Left lung (tissue), 10 donors: Measurements from ENCODE around the gene KSR1. TPM values are rescaled to one million over a fixed set of nuclear protein-coding genes. Genes with fewer than 3 reads are reported as not detected.
A peak's percentile ranks its signal among the peaks of the same experiment; 100 is the strongest.

Source experiments
- ATAC-seq: fragments of 200-7000 bp; cut with Tn5 transposase; one replicate; pipeline ENCODE4 v1.9.1; 2020; ENCODE audit warnings: moderate library complexity
- DNase-seq, 4 donors: peaks; one replicate each; pipeline ENCODE4 v3.0.0-alpha.2; 2013 to 2020
- H3K27ac ChIP-seq, 2 donors: fragments of 200-600 bp; sonication (generic) in 1 of 2; one replicate each; pipeline versions ENCODE4 v1.5.0 to v1.8.0; 2020 to 2021
- H3K27me3 ChIP-seq, 2 donors: fragments of 200-600 bp; sonication (generic) in 1 of 2; one replicate each; pipeline versions ENCODE4 v1.5.0 to v1.8.0; 2020 to 2021
- H3K36me3 ChIP-seq, 2 donors: fragments of 200-600 bp; sonication (generic) in 1 of 2; one replicate each; pipeline versions ENCODE4 v1.5.0 to v1.8.0; 2020 to 2021
- H3K4me1 ChIP-seq, 2 donors: fragments of 200-600 bp; one replicate each; pipeline ENCODE4 v1.8.0; 2021
- H3K4me3 ChIP-seq, 2 donors: fragments of 200-600 bp; sonication (generic) in 1 of 2; one replicate each; pipeline versions ENCODE4 v1.5.0 to v1.8.0; 2020 to 2021; ENCODE audit warnings: mild to moderate bottlenecking in 1 of 2
- H3K9me3 ChIP-seq, 2 donors: fragments of 200-600 bp; sonication (generic) in 1 of 2; one replicate each; pipeline versions ENCODE4 v1.5.0 to v1.8.0; 2020 to 2021
- intact Hi-C, 2 donors: fragments of 100-400 bp; cut with DNase I; formaldehyde crosslinking; loops; one replicate each; pipeline versions ENCODE4 v1.11.2 to v1.14.2; 2022
- polyA plus RNA-seq, 6 donors: library from polyadenylated mRNA; unstranded; fragments of 120-200 nt; gene quantifications; one replicate each; pipeline ENCODE4 v1.2.1, GENCODE V29; 2013; ENCODE audit not compliant: insufficient read length in 6 of 6
- total RNA-seq, 2 donors: library from RNA; stranded (reverse); fragmentation: NEBNext Ultra II Directional; extraction: Animal tissue kit (Norgen Biotek cat#: 25700); gene quantifications; one replicate each; pipeline ENCODE4 v1.2.1, GENCODE V29; 2021
- TF ChIP-seq, protein P1 (sequence below), 2 donors: fragments of 200-600 bp; sonication (generic) in 1 of 2; IDR thresholded peaks; one replicate each; pipeline versions ENCODE4 v1.5.0 to v1.8.0; 2021; ENCODE audit warnings: antibody characterized with exemption in 2 of 2
- donor health status: DM: no; HTN: yes; CAD: no.
- donor health status: DM: no; HTN: no; CAD: no.

Gene KSR1
- total and polyA plus RNA-seq, 8 donors = 35.0 to 70.0 (median 62.5) TPM

DNA sequence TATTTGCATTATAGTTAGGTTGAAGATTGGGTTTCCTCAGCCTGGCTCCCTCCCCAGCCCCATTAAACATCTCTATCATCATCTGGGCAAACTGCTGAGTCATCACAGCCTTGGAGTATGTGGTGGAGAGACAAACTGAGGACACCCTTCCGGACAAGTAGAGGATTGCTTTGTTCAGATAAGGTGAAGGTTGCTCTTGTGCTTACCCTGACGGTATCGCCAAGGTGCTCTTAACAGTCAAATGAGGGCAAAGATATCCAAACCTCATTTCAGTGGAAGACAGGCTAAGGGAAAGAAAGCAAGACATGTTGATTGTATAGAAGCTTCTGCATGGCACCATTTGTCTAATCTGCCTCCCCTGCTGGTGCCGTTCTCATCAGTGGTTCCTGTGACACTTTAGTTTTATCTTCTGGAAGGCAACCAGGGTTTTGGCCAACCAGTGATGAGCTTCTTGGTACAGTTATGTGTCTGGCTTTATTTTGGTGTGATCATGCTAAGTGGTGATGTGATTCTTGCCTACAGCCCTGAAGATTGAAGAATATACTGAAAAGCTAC lies 117.8 kb downstream of the KSR1 start:
- peaks cover 0 to 2% of the 10 kb centered on the region in 2 donors for H3K36me3 ChIP-seq
- no peak overlapping the region for H3K4me3 ChIP-seq
- H3K27me3 ChIP-seq = no peaks in the 10 kb centered on the region
- no peaks in the 10 kb centered on the region for H3K9me3 ChIP-seq
- no peak overlapping the region for H3K27ac ChIP-seq
- peaks cover 15 to 29% of the 10 kb centered on the region in 2 donors for H3K4me1 ChIP-seq
- TF ChIP-seq, protein P1, sequence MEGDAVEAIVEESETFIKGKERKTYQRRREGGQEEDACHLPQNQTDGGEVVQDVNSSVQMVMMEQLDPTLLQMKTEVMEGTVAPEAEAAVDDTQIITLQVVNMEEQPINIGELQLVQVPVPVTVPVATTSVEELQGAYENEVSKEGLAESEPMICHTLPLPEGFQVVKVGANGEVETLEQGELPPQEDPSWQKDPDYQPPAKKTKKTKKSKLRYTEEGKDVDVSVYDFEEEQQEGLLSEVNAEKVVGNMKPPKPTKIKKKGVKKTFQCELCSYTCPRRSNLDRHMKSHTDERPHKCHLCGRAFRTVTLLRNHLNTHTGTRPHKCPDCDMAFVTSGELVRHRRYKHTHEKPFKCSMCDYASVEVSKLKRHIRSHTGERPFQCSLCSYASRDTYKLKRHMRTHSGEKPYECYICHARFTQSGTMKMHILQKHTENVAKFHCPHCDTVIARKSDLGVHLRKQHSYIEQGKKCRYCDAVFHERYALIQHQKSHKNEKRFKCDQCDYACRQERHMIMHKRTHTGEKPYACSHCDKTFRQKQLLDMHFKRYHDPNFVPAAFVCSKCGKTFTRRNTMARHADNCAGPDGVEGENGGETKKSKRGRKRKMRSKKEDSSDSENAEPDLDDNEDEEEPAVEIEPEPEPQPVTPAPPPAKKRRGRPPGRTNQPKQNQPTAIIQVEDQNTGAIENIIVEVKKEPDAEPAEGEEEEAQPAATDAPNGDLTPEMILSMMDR (IDR thresholded peaks at IDR 0.05) = no peak
- DNase-seq (no peak), ATAC-seq (no peak)
- intact Hi-C loops = no loop called here

DNA sequence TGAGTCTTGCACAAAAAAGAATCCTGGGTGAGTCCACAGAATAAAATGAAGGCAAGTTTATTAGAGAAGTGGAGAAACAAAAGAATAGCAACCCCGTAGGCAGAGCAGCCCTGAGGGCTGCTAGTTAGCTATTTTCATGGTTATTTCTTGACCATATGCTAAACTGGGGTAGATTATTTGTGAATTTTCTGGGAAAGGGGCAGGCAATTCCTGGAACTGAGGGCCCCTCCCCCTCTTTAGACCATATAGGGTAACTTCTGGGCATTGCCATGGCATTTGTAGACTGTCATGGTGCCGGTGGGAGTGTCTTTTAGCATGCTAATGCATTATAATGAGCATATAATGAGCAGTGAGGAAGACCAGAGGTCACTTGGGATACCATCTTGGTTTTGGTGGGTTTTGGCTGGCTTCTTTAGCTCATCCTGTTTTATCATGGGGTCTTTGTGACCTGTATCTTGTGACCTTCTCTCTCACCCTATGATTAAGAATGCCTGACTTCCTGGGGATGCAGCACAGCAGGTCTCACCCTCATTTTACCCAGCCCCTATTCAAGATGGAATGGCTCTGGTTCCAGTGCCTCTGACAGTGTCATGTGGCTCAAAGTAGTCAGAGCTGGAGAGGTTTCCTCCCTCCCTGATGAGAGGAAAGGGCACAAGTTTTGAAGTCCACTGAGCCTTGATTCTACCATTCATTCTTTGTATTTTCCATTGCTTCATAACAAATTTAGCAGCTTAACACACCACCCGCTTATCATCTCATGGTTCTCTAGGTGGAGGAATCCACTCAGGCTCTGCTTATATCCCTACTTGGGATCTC lies 119.1 kb downstream of the KSR1 start:
- Histone ChIP-seq H3K27me3 (no peaks in the 10 kb centered on the region), H3K4me3 (no peak overlapping the region), H3K9me3 (no peaks in the 10 kb centered on the region), H3K36me3 (peaks cover 0 to 5% of the 10 kb centered on the region in 2 donors), H3K27ac (peak overlapping the region in 1 of 2 donors; percentile 5), H3K4me1 (peaks cover 15 to 26% of the 10 kb centered on the region in 2 donors)
- TF ChIP-seq, protein P1 (IDR thresholded peaks at IDR 0.05) = no peak
- ATAC-seq (no peak), DNase-seq (no peak)
- intact Hi-C loops = no loop called here

DNA sequence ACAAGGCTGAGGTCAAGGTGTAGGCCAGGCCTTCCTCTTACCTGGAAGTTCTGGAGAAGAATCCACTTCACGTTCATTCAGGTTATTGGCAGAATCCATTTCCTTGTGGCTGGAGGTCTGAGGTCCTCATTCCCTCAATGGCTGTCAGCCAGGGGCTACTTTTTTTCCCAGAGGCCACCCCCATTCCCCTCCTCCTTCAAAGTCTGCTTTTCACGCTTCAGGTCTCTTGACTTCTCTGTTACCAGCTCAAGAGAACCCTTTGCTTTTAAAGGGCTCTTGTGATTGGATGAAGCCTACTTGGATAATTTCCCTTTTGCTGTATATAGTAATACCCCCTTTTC lies 119.6 kb downstream of the KSR1 start:
- intact Hi-C loops = no loop called here
- no peak overlapping the region for H3K4me3 ChIP-seq
- TF ChIP-seq, protein P1 (IDR thresholded peaks at IDR 0.05) = no peak
- no peaks in the 10 kb centered on the region for H3K9me3 ChIP-seq
- ATAC-seq (peak; percentile 36), DNase-seq (no peak)
- peaks cover 15 to 26% of the 10 kb centered on the region in 2 donors for H3K4me1 ChIP-seq
- H3K27me3 ChIP-seq = no peaks in the 10 kb centered on the region
- H3K36me3 ChIP-seq = peaks cover 0 to 5% of the 10 kb centered on the region in 2 donors
- H3K27ac ChIP-seq = peak overlapping the region; percentile 5 to 68

DNA sequence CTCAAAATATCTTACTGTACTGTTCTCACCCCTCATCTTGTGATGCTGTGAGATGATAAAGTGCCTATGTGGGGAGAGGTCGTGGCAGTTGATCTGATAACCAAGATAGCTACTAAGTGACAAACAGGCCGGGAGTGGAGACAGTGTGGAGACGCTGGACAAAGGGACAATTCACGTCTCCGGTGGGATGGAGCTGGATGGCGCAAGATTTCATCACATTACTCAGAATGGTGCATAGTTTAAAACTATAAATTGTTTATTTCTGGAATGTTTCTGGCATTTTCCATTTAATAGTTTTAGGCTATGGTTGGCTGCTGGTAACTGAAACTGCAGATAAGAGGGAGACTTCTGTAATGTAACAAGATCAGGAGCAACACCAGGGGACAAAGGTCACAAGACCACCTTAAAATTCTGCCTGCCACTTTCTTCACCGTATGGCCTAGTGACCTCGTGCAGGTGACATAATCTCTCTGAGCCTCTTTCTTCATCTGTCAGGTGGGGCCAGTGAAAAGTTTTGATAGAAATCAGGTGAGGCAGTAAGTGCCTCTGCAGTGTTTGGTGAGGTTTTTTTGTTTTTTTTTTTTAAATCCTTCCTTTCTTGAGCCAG lies 120.3 kb downstream of the KSR1 start:
- H3K4me1 ChIP-seq = peaks cover 15 to 28% of the 10 kb centered on the region in 2 donors
- H3K4me3 ChIP-seq = no peak overlapping the region
- TF ChIP-seq, protein P1 (IDR thresholded peaks at IDR 0.05) = no peak
- no peaks in the 10 kb centered on the region for H3K9me3 ChIP-seq
- H3K36me3 ChIP-seq = peaks cover 0 to 5% of the 10 kb centered on the region in 2 donors
- DNase-seq (no peak), ATAC-seq (peak; percentile 59)
- intact Hi-C loops = no loop called here
- H3K27me3 ChIP-seq = no peaks in the 10 kb centered on the region
- H3K27ac ChIP-seq = peak overlapping the region; percentile 39 to 68
